Glutamatergic neuron (in vitro differentiated cells): ENCODE measurements around the gene TSC22D2. TPM values are rescaled to one million over a fixed set of nuclear protein-coding genes. Genes with fewer than 3 reads are reported as not detected.

Experiments
- DNase-seq: peaks from one replicate; pipeline ENCODE4 v3.0.0; 2022
- H3K27ac Mint-ChIP-seq: one replicate; pipeline ENCODE4 v1.8.0; 2020; ENCODE audit warnings: mild to moderate bottlenecking, mixed read lengths, inconsistent platforms; ENCODE audit not compliant: unreplicated experiment
- H3K27me3 Mint-ChIP-seq: one replicate; pipeline ENCODE4 v1.8.0; 2020; ENCODE audit warnings: mild to moderate bottlenecking, moderate library complexity, mixed read lengths, inconsistent platforms; ENCODE audit not compliant: unreplicated experiment
- H3K36me3 Mint-ChIP-seq: one replicate; pipeline ENCODE4 v1.8.0; 2020; ENCODE audit warnings: mild to moderate bottlenecking, mixed read lengths, inconsistent platforms; ENCODE audit not compliant: unreplicated experiment
- H3K4me1 Mint-ChIP-seq: one replicate; pipeline ENCODE4 v1.8.0; 2020; ENCODE audit warnings: mild to moderate bottlenecking, low read depth, mixed read lengths, inconsistent platforms; ENCODE audit not compliant: unreplicated experiment
- H3K4me3 Mint-ChIP-seq: one replicate; pipeline ENCODE4 v1.8.0; 2020; ENCODE audit warnings: mild to moderate bottlenecking, mixed read lengths, inconsistent platforms; ENCODE audit not compliant: unreplicated experiment
- H3K9me3 Mint-ChIP-seq: one replicate; pipeline ENCODE4 v1.8.0; 2020; ENCODE audit warnings: mild to moderate bottlenecking, moderate library complexity, mixed read lengths, inconsistent platforms; ENCODE audit not compliant: unreplicated experiment
- CTCF ChIP-seq: fragments of 200-600 bp; sonication (generic); IDR thresholded peaks from one replicate; pipeline ENCODE4 v1.5.0; 2021; ENCODE audit not compliant: partially characterized antibody, unreplicated experiment
- total RNA-seq: library from RNA; stranded (reverse); fragmentation: NEBNext Ultra II Directional; extraction: Animal tissue kit (Norgen Biotek cat#: 25700); gene quantifications from one replicate; pipeline ENCODE4 v1.2.1, GENCODE V29; 2021; ENCODE audit not compliant: unreplicated experiment

TSC22D2 gene
- total RNA-seq, 1 donor from 2014 or later: 87.3 TPM

GRCh38 chr3:150399060-150399459 is 9.0 kb upstream of the TSC22D2 start:
- H3K4me3 Mint-ChIP-seq: no peak overlapping the region
- no peaks in the 10 kb centered on the region for H3K27me3 Mint-ChIP-seq
- H3K27ac Mint-ChIP-seq: no peak overlapping the region
- TF ChIP-seq CTCF: no peak
- H3K4me1 Mint-ChIP-seq: no peaks in the 10 kb centered on the region
- H3K9me3 Mint-ChIP-seq: no peaks in the 10 kb centered on the region
- no peak for DNase-seq
- H3K36me3 Mint-ChIP-seq: no peaks in the 10 kb centered on the region

GRCh38 chr3:150401285-150401684 is 6.8 kb upstream of the TSC22D2 start:
- H3K4me3 Mint-ChIP-seq: no peak overlapping the region
- TF ChIP-seq CTCF: no peak
- no peaks in the 10 kb centered on the region for H3K4me1 Mint-ChIP-seq
- H3K27me3 Mint-ChIP-seq: no peaks in the 10 kb centered on the region
- H3K9me3 Mint-ChIP-seq: no peaks in the 10 kb centered on the region
- no peak overlapping the region for H3K27ac Mint-ChIP-seq
- H3K36me3 Mint-ChIP-seq: no peaks in the 10 kb centered on the region
- DNase-seq: no peak

GRCh38 chr3:150402217-150402616 is 5.9 kb upstream of the TSC22D2 start:
- no peak for TF ChIP-seq CTCF
- Mint-ChIP-seq H3K9me3 (peaks cover 3% of the 10 kb centered on the region), H3K4me3 (no peak overlapping the region), H3K27me3 (no peaks in the 10 kb centered on the region), H3K36me3 (no peaks in the 10 kb centered on the region), H3K4me1 (peaks cover 6% of the 10 kb centered on the region), H3K27ac (no peak overlapping the region)
- no peak for DNase-seq

- Mint-ChIP-seq H3K4me1 (peaks cover 7% of the 10 kb centered on the region), H3K9me3 (peaks cover 8% of the 10 kb centered on the region), H3K27me3 (peaks cover 5% of the 10 kb centered on the region), H3K4me3 (no peak overlapping the region), H3K36me3 (no peaks in the 10 kb centered on the region), H3K27ac (no peak overlapping the region)
- TF ChIP-seq CTCF: no peak
- DNase-seq: no peak
These were observed 4.1 kb upstream of the TSC22D2 start for GRCh38 chr3:150404023-150404422.

GRCh38 chr3:150407051-150407807 is 869 bp upstream of the TSC22D2 start:
- peak overlapping the region; percentile 93 for H3K4me3 Mint-ChIP-seq
- no peak for DNase-seq

More at GRCh38 chr3:150407051-150407807, 869 bp upstream of the TSC22D2 start:
- TF ChIP-seq CTCF: no peak
- Mint-ChIP-seq H3K36me3 (peaks cover 7% of the 10 kb centered on the region), H3K9me3 (peaks cover 20% of the 10 kb centered on the region), H3K27ac (peak overlapping the region; percentile 97), H3K4me1 (peaks cover 7% of the 10 kb centered on the region), H3K27me3 (peaks cover 11% of the 10 kb centered on the region)
